IMR-90 (cell line): ENCODE data around the gene HMGCR.

Source experiments
- CEBPB ChIP-seq: IDR thresholded peaks from 2 replicates; pipeline ENCODE4 v1.6.1; 2012; ENCODE audit warnings: low read depth, low read length, improper control_type of control experiment
- POLR2A ChIP-seq: IDR thresholded peaks from 2 replicates; pipeline ENCODE4 v1.6.1; 2012; ENCODE audit warnings: mild to moderate bottlenecking, low read depth, low read length
- TF ChIP-seq, protein P1 (sequence below): conservative IDR thresholded peaks from 2 replicates; pipeline ENCODE4 v1.5.1; 2012; ENCODE audit warnings: mild to moderate bottlenecking, low read depth, low read length, improper control_type of control experiment

DNA sequence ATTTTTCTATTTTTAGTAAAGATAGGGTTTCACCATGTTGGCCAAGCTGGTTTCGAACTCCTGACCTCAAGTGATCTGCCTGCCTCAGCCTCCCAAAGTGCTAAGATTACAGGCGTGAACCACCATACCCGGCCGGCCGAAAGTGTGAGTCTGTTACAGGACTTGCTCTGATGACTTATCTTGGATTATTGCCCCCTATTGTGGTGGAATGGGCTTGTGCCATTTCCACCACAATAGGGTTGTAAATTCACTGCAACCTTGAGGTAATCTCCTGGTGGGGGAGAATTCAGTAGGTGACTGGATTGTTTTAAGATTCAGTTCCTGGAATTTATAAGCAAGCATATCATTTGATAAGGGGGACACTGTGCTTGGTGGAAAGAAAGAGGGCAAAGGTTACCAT, 15.0 kb upstream of the HMGCR start:
- TF ChIP-seq POLR2A (no peak), CEBPB (no peak)
- TF ChIP-seq, protein P1, sequence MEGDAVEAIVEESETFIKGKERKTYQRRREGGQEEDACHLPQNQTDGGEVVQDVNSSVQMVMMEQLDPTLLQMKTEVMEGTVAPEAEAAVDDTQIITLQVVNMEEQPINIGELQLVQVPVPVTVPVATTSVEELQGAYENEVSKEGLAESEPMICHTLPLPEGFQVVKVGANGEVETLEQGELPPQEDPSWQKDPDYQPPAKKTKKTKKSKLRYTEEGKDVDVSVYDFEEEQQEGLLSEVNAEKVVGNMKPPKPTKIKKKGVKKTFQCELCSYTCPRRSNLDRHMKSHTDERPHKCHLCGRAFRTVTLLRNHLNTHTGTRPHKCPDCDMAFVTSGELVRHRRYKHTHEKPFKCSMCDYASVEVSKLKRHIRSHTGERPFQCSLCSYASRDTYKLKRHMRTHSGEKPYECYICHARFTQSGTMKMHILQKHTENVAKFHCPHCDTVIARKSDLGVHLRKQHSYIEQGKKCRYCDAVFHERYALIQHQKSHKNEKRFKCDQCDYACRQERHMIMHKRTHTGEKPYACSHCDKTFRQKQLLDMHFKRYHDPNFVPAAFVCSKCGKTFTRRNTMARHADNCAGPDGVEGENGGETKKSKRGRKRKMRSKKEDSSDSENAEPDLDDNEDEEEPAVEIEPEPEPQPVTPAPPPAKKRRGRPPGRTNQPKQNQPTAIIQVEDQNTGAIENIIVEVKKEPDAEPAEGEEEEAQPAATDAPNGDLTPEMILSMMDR: no peak
